Measurements from ENCODE around the gene MSN. TPM values are rescaled to one million over a fixed set of nuclear protein-coding genes. Genes with fewer than 3 reads are reported as not detected.

The MSN gene
- total and polyA plus RNA-seq, 10 of the 15 experiments (the other 5 are each of a cell fraction or from before 2014, with no cell fraction given), result 93.8 to 432 (median 270) TPM

DNA sequence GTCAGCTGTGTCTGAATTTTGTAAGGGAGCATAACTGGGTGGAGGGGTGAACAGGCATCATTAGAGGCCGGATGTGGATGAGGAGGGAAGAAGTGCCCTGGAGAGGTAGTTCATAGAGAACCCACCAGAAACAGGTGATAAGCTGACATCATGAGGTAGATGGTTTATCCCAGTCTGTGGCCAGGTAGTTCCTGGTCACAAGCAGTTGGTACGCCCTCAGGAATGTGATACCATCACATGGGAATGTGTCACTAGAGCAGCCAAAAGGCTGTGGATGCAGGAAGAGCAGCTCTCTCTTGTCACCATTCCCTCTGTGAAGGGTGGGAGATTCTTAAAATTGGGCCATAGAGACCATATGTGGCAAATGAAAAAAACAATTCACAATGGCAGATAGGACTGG is 21.9 kb downstream of the MSN start:
- H3K9ac ChIP-seq (ENCODE audit: control insufficient read depth, insufficient read depth, low read length), result no peak overlapping the region
- no peak for DNase-seq (ENCODE audit: low read depth, low spot score)
- in situ Hi-C loops (cut with MboI), result no loop called here
- SMC1A ChIA-PET (ENCODE audit: uncharacterized antibody, unreplicated experiment), result interaction anchor here (0.9 to 9.0 kb wide), 8 partner anchors 8 to 87 kb away, joined by 3 to 112 read pairs (median 16); partner anchors contain the start of gene MSN
- RAD21 ChIA-PET (ENCODE audit: unreplicated experiment), result interaction anchor here (1.0 to 9.6 kb wide), 7 partner anchors 9 to 93 kb away, joined by 3 to 109 read pairs (median 7); partner anchors contain the start of gene MSN
- no peaks in the 10 kb centered on the region for H3K27me3 ChIP-seq (replicated peaks in 1 of 2; ENCODE audit: control insufficient read depth in 2 of 2, insufficient read depth in 2 of 2, low read length in 1 of 2)
- CTCF ChIA-PET, result interaction anchor here (0.8 to 4.4 kb wide), 6 partner anchors 8 to 33 kb away, joined by 5 to 26 read pairs (median 8); no protein-coding TSS in a partner anchor
- H3K4me2 ChIP-seq (ENCODE audit: control insufficient read depth, insufficient read depth), result peak overlapping the region; percentile 70
- H3K4me3 ChIP-seq, result no peak overlapping the region; the same call in 1 of the 2 replicates
- H3K27ac ChIP-seq (ENCODE audit: control insufficient read depth, insufficient read depth), result peak overlapping the region; percentile 77
- peaks cover 80% of the 10 kb centered on the region for H3K79me2 ChIP-seq (ENCODE audit: control insufficient read depth, insufficient read depth, low read length)
- intact Hi-C loops (cut with micrococcal nuclease; ENCODE audit: unreplicated experiment), result no loop called here
- no peak for ATAC-seq
- no peaks in the 10 kb centered on the region; the same call in none of the 2 replicates for H4K20me1 ChIP-seq (ENCODE audit: control insufficient read depth, insufficient read depth)
- H3K9me3 ChIP-seq (replicated peaks; ENCODE audit: control insufficient read depth, insufficient read depth, low read length), result no peaks in the 10 kb centered on the region
- no peak overlapping the region for H2AFZ ChIP-seq (ENCODE audit: control insufficient read depth, low read depth, low read length)
- 66% methylated on average over 2 of the region's 2 CpGs for WGBS (ENCODE audit: insufficient coverage, insufficient replicate concordance, low lambda C conversion rate, missing lambda C conversion rate)
- peaks cover 53% of the 10 kb centered on the region for H3K4me1 ChIP-seq (ENCODE audit: control insufficient read depth, insufficient read depth, low read length)
- POLR2A ChIA-PET, result interaction anchor here (1.5 to 5.1 kb wide), 3 partner anchors 9 to 33 kb away, joined by 4 to 26 read pairs (median 7); no protein-coding TSS in a partner anchor
- BruUV-seq (replicated peaks), result no TSS peak
- FAIRE-seq, result no peak
- H3K36me3 ChIP-seq (ENCODE audit: control insufficient read depth in 2 of 2, insufficient read depth in 2 of 2, low read length in 1 of 2), result peaks cover 0 to 1% of the 10 kb centered on the region in 2 experiments; a peak in 3 of 4 replicates
- no peak for TF ChIP-seq SMAD1 (IDR thresholded peaks at IDR 0.05; ENCODE audit: low read depth, partially characterized antibody)
- no peak for TF ChIP-seq MTA3 (IDR thresholded peaks at IDR 0.05; ENCODE audit: borderline replicate concordance, low read length)
- TF ChIP-seq, protein P1, sequence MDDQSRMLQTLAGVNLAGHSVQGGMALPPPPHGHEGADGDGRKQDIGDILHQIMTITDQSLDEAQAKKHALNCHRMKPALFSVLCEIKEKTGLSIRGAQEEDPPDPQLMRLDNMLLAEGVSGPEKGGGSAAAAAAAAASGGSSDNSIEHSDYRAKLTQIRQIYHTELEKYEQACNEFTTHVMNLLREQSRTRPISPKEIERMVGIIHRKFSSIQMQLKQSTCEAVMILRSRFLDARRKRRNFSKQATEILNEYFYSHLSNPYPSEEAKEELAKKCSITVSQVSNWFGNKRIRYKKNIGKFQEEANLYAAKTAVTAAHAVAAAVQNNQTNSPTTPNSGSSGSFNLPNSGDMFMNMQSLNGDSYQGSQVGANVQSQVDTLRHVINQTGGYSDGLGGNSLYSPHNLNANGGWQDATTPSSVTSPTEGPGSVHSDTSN (IDR thresholded peaks at IDR 0.05; ENCODE audit: insufficient replicate concordance, low read depth, low read length), result no peak
- TF ChIP-seq ESRRA (IDR thresholded peaks at IDR 0.05; ENCODE audit: low read length), result no peak
- no peak for TF ChIP-seq KDM1A (IDR thresholded peaks at IDR 0.05; ENCODE audit: borderline replicate concordance)
- TF ChIP-seq CREM (IDR thresholded peaks at IDR 0.05; ENCODE audit: low read depth), result no peak
- TF ChIP-seq KLF5 (IDR thresholded peaks at IDR 0.05; ENCODE audit: partially characterized antibody), result no peak
- TF ChIP-seq, protein P2, sequence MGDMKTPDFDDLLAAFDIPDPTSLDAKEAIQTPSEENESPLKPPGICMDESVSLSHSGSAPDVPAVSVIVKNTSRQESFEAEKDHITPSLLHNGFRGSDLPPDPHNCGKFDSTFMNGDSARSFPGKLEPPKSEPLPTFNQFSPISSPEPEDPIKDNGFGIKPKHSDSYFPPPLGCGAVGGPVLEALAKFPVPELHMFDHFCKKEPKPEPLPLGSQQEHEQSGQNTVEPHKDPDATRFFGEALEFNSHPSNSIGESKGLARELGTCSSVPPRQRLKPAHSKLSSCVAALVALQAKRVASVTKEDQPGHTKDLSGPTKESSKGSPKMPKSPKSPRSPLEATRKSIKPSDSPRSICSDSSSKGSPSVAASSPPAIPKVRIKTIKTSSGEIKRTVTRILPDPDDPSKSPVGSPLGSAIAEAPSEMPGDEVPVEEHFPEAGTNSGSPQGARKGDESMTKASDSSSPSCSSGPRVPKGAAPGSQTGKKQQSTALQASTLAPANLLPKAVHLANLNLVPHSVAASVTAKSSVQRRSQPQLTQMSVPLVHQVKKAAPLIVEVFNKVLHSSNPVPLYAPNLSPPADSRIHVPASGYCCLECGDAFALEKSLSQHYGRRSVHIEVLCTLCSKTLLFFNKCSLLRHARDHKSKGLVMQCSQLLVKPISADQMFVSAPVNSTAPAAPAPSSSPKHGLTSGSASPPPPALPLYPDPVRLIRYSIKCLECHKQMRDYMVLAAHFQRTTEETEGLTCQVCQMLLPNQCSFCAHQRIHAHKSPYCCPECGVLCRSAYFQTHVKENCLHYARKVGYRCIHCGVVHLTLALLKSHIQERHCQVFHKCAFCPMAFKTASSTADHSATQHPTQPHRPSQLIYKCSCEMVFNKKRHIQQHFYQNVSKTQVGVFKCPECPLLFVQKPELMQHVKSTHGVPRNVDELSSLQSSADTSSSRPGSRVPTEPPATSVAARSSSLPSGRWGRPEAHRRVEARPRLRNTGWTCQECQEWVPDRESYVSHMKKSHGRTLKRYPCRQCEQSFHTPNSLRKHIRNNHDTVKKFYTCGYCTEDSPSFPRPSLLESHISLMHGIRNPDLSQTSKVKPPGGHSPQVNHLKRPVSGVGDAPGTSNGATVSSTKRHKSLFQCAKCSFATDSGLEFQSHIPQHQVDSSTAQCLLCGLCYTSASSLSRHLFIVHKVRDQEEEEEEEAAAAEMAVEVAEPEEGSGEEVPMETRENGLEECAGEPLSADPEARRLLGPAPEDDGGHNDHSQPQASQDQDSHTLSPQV (IDR thresholded peaks at IDR 0.05), result no peak
- TF ChIP-seq SIX5 (IDR thresholded peaks at IDR 0.05; ENCODE audit: low read depth, low read length, severe bottlenecking), result no peak
- TF ChIP-seq, protein P3, sequence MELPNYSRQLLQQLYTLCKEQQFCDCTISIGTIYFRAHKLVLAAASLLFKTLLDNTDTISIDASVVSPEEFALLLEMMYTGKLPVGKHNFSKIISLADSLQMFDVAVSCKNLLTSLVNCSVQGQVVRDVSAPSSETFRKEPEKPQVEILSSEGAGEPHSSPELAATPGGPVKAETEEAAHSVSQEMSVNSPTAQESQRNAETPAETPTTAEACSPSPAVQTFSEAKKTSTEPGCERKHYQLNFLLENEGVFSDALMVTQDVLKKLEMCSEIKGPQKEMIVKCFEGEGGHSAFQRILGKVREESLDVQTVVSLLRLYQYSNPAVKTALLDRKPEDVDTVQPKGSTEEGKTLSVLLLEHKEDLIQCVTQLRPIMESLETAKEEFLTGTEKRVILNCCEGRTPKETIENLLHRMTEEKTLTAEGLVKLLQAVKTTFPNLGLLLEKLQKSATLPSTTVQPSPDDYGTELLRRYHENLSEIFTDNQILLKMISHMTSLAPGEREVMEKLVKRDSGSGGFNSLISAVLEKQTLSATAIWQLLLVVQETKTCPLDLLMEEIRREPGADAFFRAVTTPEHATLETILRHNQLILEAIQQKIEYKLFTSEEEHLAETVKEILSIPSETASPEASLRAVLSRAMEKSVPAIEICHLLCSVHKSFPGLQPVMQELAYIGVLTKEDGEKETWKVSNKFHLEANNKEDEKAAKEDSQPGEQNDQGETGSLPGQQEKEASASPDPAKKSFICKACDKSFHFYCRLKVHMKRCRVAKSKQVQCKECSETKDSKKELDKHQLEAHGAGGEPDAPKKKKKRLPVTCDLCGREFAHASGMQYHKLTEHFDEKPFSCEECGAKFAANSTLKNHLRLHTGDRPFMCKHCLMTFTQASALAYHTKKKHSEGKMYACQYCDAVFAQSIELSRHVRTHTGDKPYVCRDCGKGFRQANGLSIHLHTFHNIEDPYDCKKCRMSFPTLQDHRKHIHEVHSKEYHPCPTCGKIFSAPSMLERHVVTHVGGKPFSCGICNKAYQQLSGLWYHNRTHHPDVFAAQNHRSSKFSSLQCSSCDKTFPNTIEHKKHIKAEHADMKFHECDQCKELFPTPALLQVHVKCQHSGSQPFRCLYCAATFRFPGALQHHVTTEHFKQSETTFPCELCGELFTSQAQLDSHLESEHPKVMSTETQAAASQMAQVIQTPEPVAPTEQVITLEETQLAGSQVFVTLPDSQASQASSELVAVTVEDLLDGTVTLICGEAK (IDR thresholded peaks at IDR 0.05; ENCODE audit: borderline replicate concordance), result no peak
- TF ChIP-seq EED (IDR thresholded peaks at IDR 0.05; ENCODE audit: low read depth), result no peak
- no peak for TF ChIP-seq NFYA (IDR thresholded peaks at IDR 0.05; ENCODE audit: borderline replicate concordance, low read depth, low read length)
- TF ChIP-seq HCFC1 (IDR thresholded peaks at IDR 0.05; ENCODE audit: low read length), result no peak
- TF ChIP-seq NRF1 (conservative IDR thresholded peaks at IDR 0.05; ENCODE audit: low read depth, low read length), result no peak

Measured in GM12878 (cell line).